Tibial nerve (tissue), 4 donors: ENCODE measurements around the gene CLEC2D.

ENCODE experiments used
- EP300 ChIP-seq, 2 donors: sonication (generic); formaldehyde crosslinking; IDR thresholded peaks; one replicate each; pipeline ENCODE4 v1.6.1; 2017; ENCODE audit warnings: antibody characterized with exemption in 2 of 2, mild to moderate bottlenecking in 1 of 2
- POLR2A ChIP-seq, 2 donors: fragments of 450-650 bp; IDR thresholded peaks; one replicate each; pipeline ENCODE4 v1.6.1; 2017; ENCODE audit warnings: antibody characterized with exemption in 2 of 2, mild to moderate bottlenecking in 2 of 2, moderate library complexity in 2 of 2
- TF ChIP-seq, protein P1 (sequence below), 5 experiments: fragments of 200-600 bp in 3 of 5; fragments of 450-650 bp in 2 of 5; sonication (generic) in 3 of 5; IDR thresholded peaks; one replicate each; pipeline ENCODE4 v1.5.1; 2016 to 2019; ENCODE audit warnings: antibody characterized with exemption in 5 of 5, mild to moderate bottlenecking in 3 of 5, moderate library complexity in 2 of 5

DNA sequence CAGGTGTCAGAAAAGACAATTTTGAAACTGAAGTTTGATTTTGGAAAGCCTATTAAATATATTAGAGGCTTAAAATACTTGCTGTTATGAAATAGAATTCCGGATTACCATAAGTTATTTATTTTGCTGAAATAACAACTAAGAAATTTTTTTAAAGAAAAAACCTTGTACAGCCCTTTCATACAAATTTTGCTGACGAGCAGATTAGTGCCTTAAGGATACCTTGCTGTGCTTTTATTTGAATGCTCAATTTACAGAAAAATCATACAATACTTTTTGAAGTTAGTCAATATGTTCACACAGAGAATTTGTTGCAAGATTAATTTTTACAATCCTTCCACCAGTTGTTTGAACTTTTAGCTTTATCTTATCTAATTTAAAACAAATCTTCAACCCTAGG lies 29.5 kb upstream of the CLEC2D start:
- TF ChIP-seq, protein P1, sequence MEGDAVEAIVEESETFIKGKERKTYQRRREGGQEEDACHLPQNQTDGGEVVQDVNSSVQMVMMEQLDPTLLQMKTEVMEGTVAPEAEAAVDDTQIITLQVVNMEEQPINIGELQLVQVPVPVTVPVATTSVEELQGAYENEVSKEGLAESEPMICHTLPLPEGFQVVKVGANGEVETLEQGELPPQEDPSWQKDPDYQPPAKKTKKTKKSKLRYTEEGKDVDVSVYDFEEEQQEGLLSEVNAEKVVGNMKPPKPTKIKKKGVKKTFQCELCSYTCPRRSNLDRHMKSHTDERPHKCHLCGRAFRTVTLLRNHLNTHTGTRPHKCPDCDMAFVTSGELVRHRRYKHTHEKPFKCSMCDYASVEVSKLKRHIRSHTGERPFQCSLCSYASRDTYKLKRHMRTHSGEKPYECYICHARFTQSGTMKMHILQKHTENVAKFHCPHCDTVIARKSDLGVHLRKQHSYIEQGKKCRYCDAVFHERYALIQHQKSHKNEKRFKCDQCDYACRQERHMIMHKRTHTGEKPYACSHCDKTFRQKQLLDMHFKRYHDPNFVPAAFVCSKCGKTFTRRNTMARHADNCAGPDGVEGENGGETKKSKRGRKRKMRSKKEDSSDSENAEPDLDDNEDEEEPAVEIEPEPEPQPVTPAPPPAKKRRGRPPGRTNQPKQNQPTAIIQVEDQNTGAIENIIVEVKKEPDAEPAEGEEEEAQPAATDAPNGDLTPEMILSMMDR (IDR thresholded peaks at IDR 0.05), result no peak
- no peak for TF ChIP-seq POLR2A (IDR thresholded peaks at IDR 0.05)
- TF ChIP-seq EP300 (IDR thresholded peaks at IDR 0.05), result no peak
